Stimulated activated CD8-positive, alpha-beta memory T cell treated with anti-CD3 and anti-CD28 coated beads, Interleukin-15, amount 100 ng/mL, for 24 hours (primary cell): ENCODE data around the gene LHFPL3.

Experiments used
- DNase-seq: peaks from one replicate; pipeline ENCODE4 v3.0.0-alpha.2; 2020; ENCODE audit warnings: low read depth

Gene LHFPL3

GRCh38 chr7:104371216-104371979 is 43.0 kb downstream of the LHFPL3 start:
- no peak for DNase-seq

- DNase-seq = no peak
These were observed 43.6 kb downstream of the LHFPL3 start for GRCh38 chr7:104371980-104372357.

DNA sequence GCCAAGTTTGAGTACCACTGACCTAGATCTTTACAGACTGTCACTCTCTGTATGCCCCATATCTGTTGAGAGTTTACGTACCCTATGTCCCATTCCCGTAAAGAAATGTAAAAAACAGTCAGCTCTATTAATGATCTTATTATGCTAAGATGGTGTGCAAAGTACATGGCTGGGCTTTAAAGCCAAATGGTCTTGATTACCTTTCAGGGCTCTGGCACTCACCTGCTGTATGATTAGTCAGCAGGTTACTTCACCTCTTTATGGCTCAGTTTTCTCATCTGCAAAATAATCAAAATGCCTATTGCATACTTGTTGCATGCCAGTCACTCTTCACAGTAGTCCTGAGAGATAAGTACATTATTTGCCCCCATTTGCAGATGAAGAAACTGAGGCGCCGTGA is 54.2 kb downstream of the LHFPL3 start:
- DNase-seq = no peak

- DNase-seq = no peak
These were observed 58.5 kb downstream of the LHFPL3 start for GRCh38 chr7:104386943-104387342.

- no peak for DNase-seq
These were observed 59.8 kb downstream of the LHFPL3 start for GRCh38 chr7:104388222-104388621.

- DNase-seq = no peak
These were observed 66.8 kb downstream of the LHFPL3 start for GRCh38 chr7:104395162-104395561.

- no peak for DNase-seq
These were observed 69.0 kb downstream of the LHFPL3 start for GRCh38 chr7:104397442-104397841.

DNA sequence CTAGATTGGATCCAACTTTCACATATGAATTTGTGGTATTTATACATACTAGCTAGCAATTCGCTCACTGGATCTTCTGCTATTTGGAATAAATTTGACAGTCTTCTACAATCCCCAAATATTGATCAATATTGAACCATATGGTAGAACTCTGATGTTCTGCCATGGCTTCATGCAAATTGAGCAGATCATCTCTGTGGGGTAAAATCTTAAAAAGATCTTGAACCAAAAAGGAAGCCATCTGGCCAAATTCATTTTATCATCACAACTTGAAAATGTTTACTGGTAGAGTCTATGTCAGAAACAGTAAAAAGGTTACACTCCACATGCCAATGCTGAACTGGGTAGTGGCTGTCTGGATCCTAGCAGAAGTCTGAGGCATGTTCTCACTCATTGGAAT is 80.0 kb downstream of the LHFPL3 start:
- DNase-seq = no peak

GRCh38 chr7:104410742-104411141 is 82.3 kb downstream of the LHFPL3 start:
- no peak for DNase-seq

- no peak for DNase-seq
These were observed 84.5 kb downstream of the LHFPL3 start for GRCh38 chr7:104412911-104413310.

GRCh38 chr7:104414216-104414615 is 85.8 kb downstream of the LHFPL3 start:
- no peak for DNase-seq

DNA sequence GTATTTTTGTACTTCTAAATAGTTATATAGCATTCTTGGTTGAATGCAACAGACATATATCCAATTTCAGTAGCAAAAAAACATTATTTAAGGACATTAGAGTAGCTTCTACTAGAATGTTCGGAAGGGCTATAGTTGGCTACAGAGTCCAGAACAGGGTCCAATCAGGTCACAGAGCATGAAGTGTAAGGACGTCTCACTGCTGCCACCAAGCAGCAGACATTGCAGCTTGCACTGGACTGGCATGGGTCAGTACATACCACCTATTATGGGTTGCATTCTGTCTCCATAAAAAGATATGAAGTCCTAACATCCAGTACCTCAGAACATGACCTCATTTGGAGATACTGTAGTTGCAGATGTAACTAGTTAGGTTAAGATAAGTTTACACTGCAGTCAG is 87.3 kb downstream of the LHFPL3 start:
- no peak for DNase-seq

- DNase-seq = no peak
These were observed 88.5 kb downstream of the LHFPL3 start for GRCh38 chr7:104416866-104417393.

GRCh38 chr7:104431930-104432329 is 103.5 kb downstream of the LHFPL3 start:
- DNase-seq = no peak

- DNase-seq = no peak
These were observed 105.7 kb downstream of the LHFPL3 start for GRCh38 chr7:104434129-104434528.

- DNase-seq = no peak
These were observed 114.1 kb downstream of the LHFPL3 start for GRCh38 chr7:104442481-104442880.

- no peak for DNase-seq
These were observed 115.6 kb downstream of the LHFPL3 start for GRCh38 chr7:104444017-104444416.

DNA sequence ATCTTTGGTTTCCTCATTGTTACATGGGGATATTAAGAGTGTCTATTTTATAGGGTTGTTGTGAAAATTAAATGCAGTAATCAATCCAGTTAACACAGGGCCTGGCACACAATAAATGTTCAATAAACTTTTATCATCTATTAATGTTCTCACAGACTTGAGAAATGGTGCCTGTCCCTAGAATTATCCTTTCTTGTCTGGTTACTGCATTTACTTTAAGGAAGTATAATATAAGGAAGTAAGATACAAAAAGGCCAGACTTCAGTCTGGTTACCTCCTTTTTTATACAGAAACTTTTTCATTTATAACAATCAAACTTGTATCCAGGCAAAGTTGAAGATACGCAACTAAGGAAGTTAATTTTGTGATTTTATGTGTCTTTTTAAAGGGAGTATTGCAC is 117.0 kb downstream of the LHFPL3 start:
- no peak for DNase-seq

DNA sequence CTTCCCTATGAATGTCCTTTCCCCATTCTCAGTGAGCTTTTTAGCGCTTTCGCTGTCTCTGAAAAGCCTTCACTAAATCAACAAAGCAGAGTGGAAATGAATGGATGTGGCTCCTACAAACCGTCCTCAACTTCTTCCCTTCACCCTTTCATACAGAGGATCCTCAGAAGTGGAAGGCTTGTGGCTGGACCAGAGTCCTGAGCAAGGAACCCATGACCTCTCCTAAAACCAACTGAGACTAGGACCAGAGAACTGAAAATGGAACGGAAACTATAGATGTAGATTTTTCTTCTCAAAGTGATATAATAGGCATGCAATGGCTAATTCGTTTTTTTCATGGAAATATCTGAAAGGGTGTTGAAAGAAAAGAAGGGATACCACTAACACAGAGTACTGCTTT is 122.5 kb downstream of the LHFPL3 start:
- no peak for DNase-seq

- no peak for DNase-seq
These were observed 124.8 kb downstream of the LHFPL3 start for GRCh38 chr7:104453190-104453589.

DNA sequence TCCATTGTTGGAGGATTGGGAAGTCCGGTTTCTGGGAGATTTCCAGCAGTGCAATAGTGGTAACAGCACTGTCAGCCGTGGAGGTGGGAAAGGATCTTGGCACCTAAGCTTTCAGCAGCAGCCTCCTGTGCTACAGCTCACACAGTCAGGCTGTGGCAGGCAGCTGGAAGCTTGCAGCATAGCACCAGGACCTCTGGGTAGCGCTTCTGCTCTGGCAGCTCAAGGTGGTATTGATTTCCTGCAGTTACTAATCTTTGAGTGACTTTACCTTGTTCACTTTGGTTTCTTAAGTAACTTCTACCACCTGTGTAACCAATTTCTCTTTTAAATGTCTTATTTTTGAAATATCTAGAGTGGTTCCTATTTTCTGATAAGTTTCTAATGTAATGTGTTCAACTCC is 130.5 kb downstream of the LHFPL3 start:
- DNase-seq = no peak

GRCh38 chr7:104469166-104469820 is 140.9 kb downstream of the LHFPL3 start:
- DNase-seq = no peak

GRCh38 chr7:104480529-104480928 is 152.1 kb downstream of the LHFPL3 start:
- DNase-seq = no peak
